Measurements from ENCODE around the gene MYZAP. TPM values are rescaled to one million over a fixed set of nuclear protein-coding genes. Genes with fewer than 3 reads are reported as not detected.

Gene MYZAP
- total and polyA plus RNA-seq, 9 of the 15 experiments (the other 6 are each of a cell fraction or from before 2014, with no cell fraction given) = 0.03 TPM; not detected in 8

DNA sequence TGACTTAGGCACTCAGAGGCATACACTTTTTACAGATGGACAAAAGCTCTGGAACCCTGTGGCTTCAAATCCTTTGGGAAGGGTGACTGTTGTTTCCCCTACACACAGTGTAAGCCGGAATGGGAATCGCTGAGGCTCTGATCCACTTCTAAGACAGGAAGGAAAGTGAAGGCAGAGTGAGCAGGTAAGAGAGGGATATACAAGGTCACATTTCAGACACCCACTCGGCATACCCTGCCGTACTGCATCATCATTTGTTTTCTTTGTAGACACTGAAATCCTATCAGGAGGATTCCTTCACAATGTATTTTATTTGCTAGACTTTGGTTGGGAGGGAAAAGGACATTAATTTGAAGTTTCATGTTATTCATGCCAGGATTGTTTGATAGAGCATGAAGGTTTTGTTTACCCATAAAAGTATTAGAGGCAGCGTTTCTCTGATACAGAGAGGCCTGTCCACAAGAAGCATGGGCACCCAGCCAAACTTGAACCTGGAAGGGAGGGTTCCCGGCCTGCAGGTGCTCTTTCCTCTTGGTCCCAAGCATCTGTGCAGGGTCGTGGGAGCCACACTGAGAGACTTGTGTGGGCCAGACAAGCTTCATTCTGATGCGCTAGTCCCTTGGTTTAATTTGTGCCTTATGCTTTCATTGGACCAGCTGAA lies 92.9 kb downstream of the MYZAP start (continued):
- TF ChIP-seq ETV6 (IDR thresholded peaks at IDR 0.05; ENCODE audit: borderline replicate concordance in 1 of 2, low read depth in 2 of 2, low read length in 1 of 2) = no peak
- TF ChIP-seq ETV6 (CRISPR knock-in tag; IDR thresholded peaks at IDR 0.05; ENCODE audit: borderline replicate concordance) = no peak

DNA sequence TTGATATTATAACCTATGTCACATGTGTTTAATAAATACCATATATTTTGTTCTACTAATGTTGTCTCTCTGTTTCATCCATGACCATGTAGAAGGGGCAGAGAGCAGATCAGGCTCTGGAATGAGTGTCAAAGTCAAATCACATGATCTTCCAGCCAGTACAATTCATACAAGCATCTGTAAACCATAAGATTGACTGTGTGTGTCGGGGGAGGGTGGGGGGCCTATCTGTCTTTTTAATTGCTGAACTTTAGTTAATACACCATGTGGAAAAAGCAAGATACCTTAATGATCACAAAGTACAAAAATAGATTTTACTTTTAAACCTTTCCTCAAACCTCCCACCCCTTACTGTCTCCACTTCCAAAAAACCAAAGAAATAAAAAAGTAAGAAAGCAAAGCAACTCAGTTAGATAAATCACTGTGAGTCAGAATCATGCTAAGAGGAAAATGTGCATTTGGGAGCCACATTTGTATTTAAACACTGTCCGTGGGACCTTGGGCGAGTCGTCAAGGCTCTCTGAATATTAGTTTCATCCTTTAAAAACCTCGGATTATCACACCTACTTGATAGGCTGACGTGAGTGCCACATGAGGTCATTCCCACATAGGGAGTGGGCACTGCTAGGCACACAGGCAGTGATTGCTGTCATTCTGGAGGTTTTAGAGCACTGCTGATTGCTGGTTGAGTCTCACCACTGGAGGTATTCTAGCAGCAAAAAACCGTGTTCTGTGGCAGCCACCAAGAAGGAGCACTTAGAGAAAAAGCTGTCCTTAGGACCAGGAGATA lies 93.8 kb downstream of the MYZAP start:
- no peak overlapping the region for H3K4me2 ChIP-seq (ENCODE audit: insufficient read depth, low read length)
- no peaks in the 10 kb centered on the region for H4K20me1 ChIP-seq (replicated peaks; ENCODE audit: control insufficient read depth, insufficient read depth, low read length)
- no peak overlapping the region for H3K27ac ChIP-seq (ENCODE audit: extremely low read depth, low read depth, low read length)
- no peak overlapping the region for H3K9ac ChIP-seq (ENCODE audit: insufficient read depth in 1 of 2, low read depth in 2 of 2, low read length in 2 of 2)
- BruUV-seq (replicated peaks) = no TSS peak
- H3K4me3 ChIP-seq = no peak overlapping the region
- ATAC-seq (no peak), DNase-seq (ENCODE audit: extremely low read depth in 1 of 4, low spot score in 3 of 4) (no peak), FAIRE-seq (no peak)
- no peaks in the 10 kb centered on the region for H3K9me1 ChIP-seq (ENCODE audit: control insufficient read depth, insufficient read depth, low read length)
- H2AFZ ChIP-seq (ENCODE audit: low read depth, low read length) = no peak overlapping the region
- 0% methylated on average over 7 of the region's 7 CpGs for WGBS (ENCODE audit: insufficient coverage, low coverage, missing lambda C conversion rate)
- intact Hi-C loops (cut with micrococcal nuclease) (no loop called here), in situ Hi-C loops (cut with MboI) (no loop called here)
- peaks cover 24 to 25% of the 10 kb centered on the region in 2 experiments for H3K27me3 ChIP-seq (ENCODE audit: control insufficient read depth in 2 of 2, insufficient read depth in 2 of 2, low read length in 2 of 2)
- no peaks in the 10 kb centered on the region for H3K79me2 ChIP-seq (ENCODE audit: control insufficient read depth, insufficient read depth, low read length)
- no peaks in the 10 kb centered on the region for H3K36me3 ChIP-seq (ENCODE audit: control insufficient read depth, insufficient read depth, low read length)
- POLR2A ChIA-PET = interaction anchor here (1.4 kb wide), 1 partner anchor 11 kb away, joined by 4 read pairs; no protein-coding TSS in a partner anchor
- CTCF ChIA-PET (ENCODE audit: low intra/inter-chr PET ratio) = no interaction called here
- H3K4me1 ChIP-seq (replicated peaks in 1 of 2; ENCODE audit: control insufficient read depth in 2 of 2, insufficient read depth in 2 of 2, low read length in 2 of 2) = no peaks in the 10 kb centered on the region
- no peaks in the 10 kb centered on the region for H3K9me3 ChIP-seq (replicated peaks; ENCODE audit: control insufficient read depth, insufficient read depth, low read depth, low read length)
- no peak for TF ChIP-seq TCF3 (CRISPR knock-in tag; IDR thresholded peaks at IDR 0.05)
- TF ChIP-seq STAT5B (CRISPR knock-in tag; IDR thresholded peaks at IDR 0.05) = no peak
- TF ChIP-seq, protein P1, sequence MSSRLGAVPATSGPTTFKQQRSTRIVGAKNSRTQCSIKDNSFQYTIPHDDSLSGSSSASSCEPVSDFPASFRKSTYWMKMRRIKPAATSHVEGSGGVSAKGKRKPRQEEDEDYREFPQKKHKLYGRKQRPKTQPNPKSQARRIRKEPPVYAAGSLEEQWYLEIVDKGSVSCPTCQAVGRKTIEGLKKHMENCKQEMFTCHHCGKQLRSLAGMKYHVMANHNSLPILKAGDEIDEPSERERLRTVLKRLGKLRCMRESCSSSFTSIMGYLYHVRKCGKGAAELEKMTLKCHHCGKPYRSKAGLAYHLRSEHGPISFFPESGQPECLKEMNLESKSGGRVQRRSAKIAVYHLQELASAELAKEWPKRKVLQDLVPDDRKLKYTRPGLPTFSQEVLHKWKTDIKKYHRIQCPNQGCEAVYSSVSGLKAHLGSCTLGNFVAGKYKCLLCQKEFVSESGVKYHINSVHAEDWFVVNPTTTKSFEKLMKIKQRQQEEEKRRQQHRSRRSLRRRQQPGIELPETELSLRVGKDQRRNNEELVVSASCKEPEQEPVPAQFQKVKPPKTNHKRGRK (tag; IDR thresholded peaks at IDR 0.05) = no peak
- TF ChIP-seq MCM7 (IDR thresholded peaks at IDR 0.05) = no peak
- TF ChIP-seq HDAC1 (IDR thresholded peaks at IDR 0.05) = no peak
- TF ChIP-seq ZNF561 (CRISPR knock-in tag; conservative IDR thresholded peaks at IDR 0.05) = no peak
- no peak for TF ChIP-seq NFE2 (IDR thresholded peaks at IDR 0.05; ENCODE audit: low read depth)
- no peak for TF ChIP-seq ZNF695 (CRISPR knock-in tag; IDR thresholded peaks at IDR 0.05)
- TF ChIP-seq ASH1L (IDR thresholded peaks at IDR 0.05; ENCODE audit: borderline replicate concordance, low read depth, partially characterized antibody) = no peak
- no peak for TF ChIP-seq EWSR1 (IDR thresholded peaks at IDR 0.05; ENCODE audit: borderline replicate concordance, low read depth, partially characterized antibody)
- TF ChIP-seq HCFC1 (IDR thresholded peaks at IDR 0.05; ENCODE audit: low read depth, low read length) = no peak
- TF ChIP-seq HNRNPH1 (optimal IDR thresholded peaks at IDR 0.05; ENCODE audit: low read depth, low read length) = no peak
- TF ChIP-seq KAT2B (IDR thresholded peaks at IDR 0.05; ENCODE audit: low read depth, low read length) = no peak
- TF ChIP-seq ZSCAN32 (CRISPR knock-in tag; IDR thresholded peaks at IDR 0.05) = no peak
- TF ChIP-seq LEF1 (IDR thresholded peaks at IDR 0.05) = no peak
- no peak for TF ChIP-seq CBFB (CRISPR knock-in tag; IDR thresholded peaks at IDR 0.05)
- no peak for TF ChIP-seq NUFIP1 (IDR thresholded peaks at IDR 0.05; ENCODE audit: partially characterized antibody)
